Progenitor cell of endocrine pancreas (in vitro differentiated cells): Measurements from ENCODE around the gene KCP. TPM values are rescaled to one million over a fixed set of nuclear protein-coding genes. Genes with fewer than 3 reads are reported as not detected.

Experiments used
- DNase-seq: peaks from one replicate; pipeline ENCODE4 v3.0.0; 2021; ENCODE audit warnings: low spot score; ENCODE audit not compliant: unreplicated experiment
- H3K27ac Mint-ChIP-seq: 2 replicates; pipeline ENCODE4 v1.8.0; 2021; ENCODE audit warnings: mild to moderate bottlenecking, moderate library complexity, mixed read lengths
- H3K27me3 Mint-ChIP-seq: 2 replicates; pipeline ENCODE4 v1.8.0; 2021; ENCODE audit warnings: mixed read lengths
- H3K36me3 Mint-ChIP-seq: 2 replicates; pipeline ENCODE4 v1.8.0; 2022; ENCODE audit warnings: mixed read lengths; ENCODE audit not compliant: insufficient read depth
- H3K4me1 Mint-ChIP-seq: 2 replicates; pipeline ENCODE4 v1.8.0; 2021; ENCODE audit warnings: low read depth, mixed read lengths
- H3K4me3 Mint-ChIP-seq: 2 replicates; pipeline ENCODE4 v1.8.0; 2021; ENCODE audit warnings: low read depth, mild to moderate bottlenecking, moderate library complexity, mixed read lengths
- H3K9me3 Mint-ChIP-seq: 2 replicates; pipeline ENCODE4 v1.8.0; 2021; ENCODE audit warnings: low read depth, mixed read lengths
- total RNA-seq: library from RNA; stranded (reverse); gene quantifications from 2 replicates; pipeline ENCODE4 v1.2.1, GENCODE V29; 2021
- TF ChIP-seq, protein P1 (sequence below): fragments of 200-600 bp; sonication (generic); IDR thresholded peaks from one replicate; pipeline ENCODE4 v1.5.0; 2021; ENCODE audit warnings: antibody characterized with exemption, mild to moderate bottlenecking; ENCODE audit not compliant: unreplicated experiment

Gene KCP
- total RNA-seq, 1 donor from 2014 or later, result 8.5 TPM

DNA sequence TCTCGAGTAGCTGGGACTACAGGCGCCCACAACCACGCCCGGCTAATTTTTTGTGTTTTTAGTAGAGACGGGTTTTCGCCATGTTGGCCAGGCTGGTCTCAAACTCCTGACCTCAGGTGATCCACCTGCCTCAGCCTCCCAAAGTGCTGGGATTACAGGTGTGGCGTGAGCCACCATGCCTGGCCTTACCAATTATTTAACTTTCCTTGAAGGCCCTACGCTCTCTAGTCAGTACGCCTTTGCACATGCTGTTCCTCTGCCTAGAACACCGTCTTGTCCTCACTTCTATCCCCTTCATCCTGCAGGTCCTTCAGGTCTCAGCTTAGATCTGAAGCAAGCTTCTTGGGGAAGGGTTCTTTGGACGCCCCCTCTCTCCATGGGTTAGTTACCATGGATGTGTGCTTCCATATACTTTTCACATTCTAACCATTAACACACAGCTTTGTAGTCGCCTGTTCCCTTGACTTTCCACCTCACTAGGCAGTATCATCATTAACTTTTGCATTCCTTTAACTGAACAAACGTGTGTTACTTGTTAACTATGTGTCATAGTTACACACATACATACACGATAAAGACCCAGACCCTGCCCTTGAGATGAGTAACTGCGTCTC lies 48.4 kb downstream of the KCP start:
- peak overlapping the region; percentile 99 for H3K4me3 Mint-ChIP-seq
- DNase-seq, result no peak
- TF ChIP-seq, protein P1, sequence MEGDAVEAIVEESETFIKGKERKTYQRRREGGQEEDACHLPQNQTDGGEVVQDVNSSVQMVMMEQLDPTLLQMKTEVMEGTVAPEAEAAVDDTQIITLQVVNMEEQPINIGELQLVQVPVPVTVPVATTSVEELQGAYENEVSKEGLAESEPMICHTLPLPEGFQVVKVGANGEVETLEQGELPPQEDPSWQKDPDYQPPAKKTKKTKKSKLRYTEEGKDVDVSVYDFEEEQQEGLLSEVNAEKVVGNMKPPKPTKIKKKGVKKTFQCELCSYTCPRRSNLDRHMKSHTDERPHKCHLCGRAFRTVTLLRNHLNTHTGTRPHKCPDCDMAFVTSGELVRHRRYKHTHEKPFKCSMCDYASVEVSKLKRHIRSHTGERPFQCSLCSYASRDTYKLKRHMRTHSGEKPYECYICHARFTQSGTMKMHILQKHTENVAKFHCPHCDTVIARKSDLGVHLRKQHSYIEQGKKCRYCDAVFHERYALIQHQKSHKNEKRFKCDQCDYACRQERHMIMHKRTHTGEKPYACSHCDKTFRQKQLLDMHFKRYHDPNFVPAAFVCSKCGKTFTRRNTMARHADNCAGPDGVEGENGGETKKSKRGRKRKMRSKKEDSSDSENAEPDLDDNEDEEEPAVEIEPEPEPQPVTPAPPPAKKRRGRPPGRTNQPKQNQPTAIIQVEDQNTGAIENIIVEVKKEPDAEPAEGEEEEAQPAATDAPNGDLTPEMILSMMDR, result no peak
- peaks cover 15% of the 10 kb centered on the region for H3K36me3 Mint-ChIP-seq
- peaks cover 5% of the 10 kb centered on the region for H3K27me3 Mint-ChIP-seq
- H3K4me1 Mint-ChIP-seq, result peaks cover 9% of the 10 kb centered on the region
- no peaks in the 10 kb centered on the region for H3K9me3 Mint-ChIP-seq
- H3K27ac Mint-ChIP-seq, result peak overlapping the region; percentile 97

DNA sequence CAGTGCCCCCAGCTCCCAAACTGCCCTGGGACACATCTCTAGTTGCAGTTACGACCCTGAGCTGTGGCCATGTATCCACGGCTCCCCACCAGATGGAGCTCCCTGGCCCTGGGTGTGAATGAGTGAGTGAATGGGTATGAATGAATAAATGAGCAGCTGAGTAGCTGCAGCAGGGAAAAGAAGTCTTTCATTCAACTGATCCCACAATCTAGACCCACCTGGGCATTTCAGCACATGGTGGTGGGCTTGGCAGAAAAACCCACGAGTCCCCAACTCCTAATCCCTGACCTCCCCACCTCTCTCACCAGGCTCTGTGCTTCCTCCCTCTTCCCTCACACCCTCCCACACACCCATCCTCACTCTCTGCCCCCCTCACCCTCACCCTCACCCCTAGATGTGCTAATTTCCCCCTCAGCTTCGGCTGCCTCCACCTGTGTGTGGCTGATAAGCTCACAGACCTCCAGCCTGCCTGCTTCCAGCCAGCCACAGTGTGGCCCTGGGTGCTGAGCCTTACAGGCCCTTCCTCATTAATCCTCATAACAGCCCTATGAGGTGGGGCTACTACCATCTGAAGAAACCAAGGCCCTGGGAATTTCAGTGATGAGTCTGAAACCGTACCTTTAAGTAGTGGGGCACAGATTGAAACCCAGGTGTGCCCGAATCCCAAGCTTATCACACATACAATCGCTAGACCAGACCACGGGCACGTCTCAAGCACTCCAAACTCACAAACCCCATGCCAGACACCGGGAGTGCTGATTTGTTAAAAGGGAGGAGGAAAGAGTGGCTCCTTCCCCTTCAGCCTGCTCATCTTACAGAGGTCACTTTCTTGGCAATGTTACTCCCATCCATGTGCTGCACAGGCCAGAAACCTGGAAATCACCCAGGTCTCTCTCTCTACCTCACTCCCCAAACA lies 50.1 kb downstream of the KCP start:
- TF ChIP-seq, protein P1, result no peak
- peaks cover 5% of the 10 kb centered on the region for H3K36me3 Mint-ChIP-seq
- H3K9me3 Mint-ChIP-seq, result no peaks in the 10 kb centered on the region

DNA sequence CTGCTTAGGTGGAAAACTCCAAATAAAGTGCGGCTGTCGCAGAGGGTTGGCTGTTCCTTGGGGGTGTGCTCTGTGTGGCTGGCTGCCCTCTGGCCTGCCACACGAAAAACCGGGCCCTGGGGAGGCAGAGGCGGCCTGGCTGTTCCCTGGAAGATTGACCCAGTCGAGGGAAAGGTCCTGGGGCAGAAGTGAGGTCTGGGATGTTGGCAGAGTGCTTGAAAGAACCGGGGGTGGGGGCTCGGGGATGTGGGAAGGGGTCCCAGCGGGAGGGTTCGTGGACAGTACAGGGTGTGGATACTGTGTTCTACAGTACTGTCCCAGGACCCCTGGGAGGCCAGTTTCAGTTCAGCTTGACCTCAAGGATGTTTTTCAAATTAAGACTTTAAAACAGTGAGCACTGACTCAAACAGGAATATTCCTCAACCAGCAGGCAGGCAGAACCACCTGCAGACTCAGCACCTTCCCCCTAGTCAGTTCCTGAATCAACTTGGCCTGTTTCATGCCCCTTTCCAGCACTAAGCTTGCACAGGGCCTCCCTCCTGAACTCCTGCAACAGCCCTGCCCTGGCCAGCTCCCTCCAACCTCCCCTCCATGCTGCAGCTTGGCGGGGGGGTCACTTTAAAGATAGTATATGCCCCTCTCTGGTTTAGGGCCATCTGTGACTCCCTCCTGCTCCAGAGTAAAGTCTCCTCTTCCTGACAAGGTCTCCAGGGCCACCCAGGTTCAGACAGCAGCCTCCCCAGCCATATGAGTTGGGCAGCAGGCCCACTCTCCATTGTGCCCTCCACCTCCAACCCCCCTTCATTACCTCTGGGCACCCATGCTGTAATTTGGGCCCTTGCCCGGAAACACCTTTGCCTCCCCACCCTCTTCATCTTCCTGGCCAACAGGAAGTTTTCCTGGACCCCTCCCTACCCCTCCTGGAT lies 51.0 kb downstream of the KCP start:
- H3K4me1 Mint-ChIP-seq, result peaks cover 7% of the 10 kb centered on the region
- no peak for DNase-seq
- no peaks in the 10 kb centered on the region for H3K9me3 Mint-ChIP-seq
- H3K27me3 Mint-ChIP-seq, result no peaks in the 10 kb centered on the region
- TF ChIP-seq, protein P1, result no peak
- H3K27ac Mint-ChIP-seq, result no peak overlapping the region
- no peak overlapping the region for H3K4me3 Mint-ChIP-seq
- H3K36me3 Mint-ChIP-seq, result peaks cover 1% of the 10 kb centered on the region

More for the DNA sequence above, 50.1 kb downstream of the KCP start:
- DNase-seq, result no peak
- peaks cover 7% of the 10 kb centered on the region for H3K4me1 Mint-ChIP-seq
- H3K27ac Mint-ChIP-seq, result no peak overlapping the region
- no peak overlapping the region for H3K4me3 Mint-ChIP-seq
- H3K27me3 Mint-ChIP-seq, result no peaks in the 10 kb centered on the region

DNA sequence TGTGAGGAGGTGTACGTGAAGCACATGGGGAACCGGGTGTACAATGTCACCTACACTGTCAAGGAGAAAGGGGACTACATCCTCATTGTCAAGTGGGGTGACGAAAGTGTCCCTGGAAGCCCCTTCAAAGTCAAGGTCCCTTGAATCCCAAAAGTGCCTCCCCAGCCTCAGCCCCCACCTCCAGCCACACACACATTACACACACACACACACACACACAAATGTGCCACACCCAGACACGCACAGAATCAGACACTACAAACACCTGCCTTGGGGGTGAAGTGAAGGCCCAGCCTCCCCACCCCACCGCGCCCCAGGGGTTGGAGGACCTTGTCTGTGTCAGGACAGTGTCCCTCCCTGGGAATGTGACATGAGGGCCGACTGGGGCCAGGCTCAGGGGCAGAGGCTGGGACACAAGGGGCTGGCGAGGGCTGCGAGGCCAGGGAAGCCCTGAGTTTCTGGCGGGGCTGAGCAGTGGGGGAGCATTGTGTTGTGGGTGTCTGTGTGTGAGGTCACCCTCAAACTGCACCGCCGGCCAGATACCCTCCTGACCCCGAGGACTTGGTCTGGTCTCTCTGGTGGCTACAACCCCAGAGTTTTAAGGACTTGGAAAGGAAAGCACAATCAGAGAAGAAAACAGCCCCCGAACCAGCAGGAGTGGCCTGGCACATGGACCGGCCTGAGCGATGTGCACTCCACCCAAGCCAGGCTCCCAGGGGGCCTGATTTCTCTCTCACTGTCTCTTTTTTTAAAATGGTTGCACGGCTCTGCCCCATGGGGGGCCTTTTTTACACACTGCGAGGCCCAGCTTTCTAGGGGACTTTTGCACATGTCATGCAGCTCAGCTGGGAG lies 51.9 kb downstream of the KCP start:
- Mint-ChIP-seq H3K9me3 (no peaks in the 10 kb centered on the region), H3K36me3 (no peaks in the 10 kb centered on the region), H3K27ac (peak overlapping the region; percentile 47), H3K4me1 (peaks cover 2% of the 10 kb centered on the region), H3K4me3 (no peak overlapping the region), H3K27me3 (no peaks in the 10 kb centered on the region)
- DNase-seq, result no peak
- TF ChIP-seq, protein P1, result no peak
